DND-41 (cell line): Measurements from ENCODE around the gene DNAH10.

Source experiments
- ATAC-seq: fragments of 200-7000 bp; cut with Tn5 transposase; 3 replicates; pipeline ENCODE4 v1.9.1; 2021; ENCODE audit warnings: low read depth; ENCODE audit not compliant: insufficient read depth
- DNase-seq: peaks from one replicate; pipeline ENCODE4 v3.0.0-alpha.2; 2020
- H2AFZ ChIP-seq: 2 replicates; pipeline ENCODE4 v1.6.0; 2012; ENCODE audit warnings: low read depth, low read length
- H3K27ac ChIP-seq: 2 replicates; pipeline ENCODE4 v1.5.1; 2012; ENCODE audit warnings: low read length, inconsistent platforms
- H3K27me3 ChIP-seq: fragments of 200-600 bp; sonication (generic); 2 replicates; pipeline ENCODE4 v1.6.0; 2012; ENCODE audit warnings: low read length, mild to moderate bottlenecking, inconsistent platforms; ENCODE audit not compliant: insufficient read depth, poor library complexity
- H3K36me3 ChIP-seq: 2 replicates; pipeline ENCODE4 v1.5.1; 2012; ENCODE audit warnings: low read length, inconsistent platforms; ENCODE audit not compliant: insufficient read depth
- H3K4me1 ChIP-seq: 2 replicates; pipeline ENCODE4 v1.5.1; 2012; ENCODE audit warnings: mild to moderate bottlenecking, low read length; ENCODE audit not compliant: insufficient read depth
- H3K4me2 ChIP-seq: 2 replicates; pipeline ENCODE4 v1.6.0; 2012; ENCODE audit warnings: mild to moderate bottlenecking, moderate library complexity, low read length, inconsistent platforms; ENCODE audit not compliant: insufficient read depth
- H3K4me3 ChIP-seq, 2 experiments: fragments of 200-600 bp in 1 of 2; shearing (Covaris generic) in 1 of 2; 2 replicates each; pipeline ENCODE4 v1.5.1; 2012 to 2016; ENCODE audit warnings: inconsistent platforms in 2 of 2, low read length in 2 of 2, mild to moderate bottlenecking in 2 of 2, low read depth in 1 of 2, moderate library complexity in 1 of 2
- H3K79me2 ChIP-seq: 2 replicates; pipeline ENCODE4 v1.6.0; 2012; ENCODE audit warnings: low read length, inconsistent platforms; ENCODE audit not compliant: insufficient read depth
- H3K9ac ChIP-seq: 2 replicates; pipeline ENCODE4 v1.6.0; 2012; ENCODE audit warnings: low read depth, mild to moderate bottlenecking, inconsistent platforms, low read length, moderate library complexity
- H3K9me3 ChIP-seq: 2 replicates; pipeline ENCODE4 v1.5.1; 2012; ENCODE audit warnings: low read length, moderate library complexity, mild to moderate bottlenecking, inconsistent platforms; ENCODE audit not compliant: insufficient read depth, severe bottlenecking
- H4K20me1 ChIP-seq: 2 replicates; pipeline ENCODE4 v1.6.0; 2012; ENCODE audit warnings: low read length; ENCODE audit not compliant: insufficient read depth
- EZH2 ChIP-seq: IDR thresholded peaks from 3 replicates; pipeline ENCODE4 v1.6.1; 2012; ENCODE audit warnings: borderline replicate concordance, low read depth, mild to moderate bottlenecking, moderate library complexity, low read length, inconsistent platforms; ENCODE audit not compliant: severe bottlenecking
- TF ChIP-seq, protein P1 (sequence below): IDR thresholded peaks from 2 replicates; pipeline ENCODE4 v1.5.1; 2012; ENCODE audit warnings: borderline replicate concordance, low read length, moderate library complexity, mild to moderate bottlenecking; ENCODE audit not compliant: poor library complexity, severe bottlenecking; ENCODE audit errors: extremely low read depth

The DNAH10 gene

DNA sequence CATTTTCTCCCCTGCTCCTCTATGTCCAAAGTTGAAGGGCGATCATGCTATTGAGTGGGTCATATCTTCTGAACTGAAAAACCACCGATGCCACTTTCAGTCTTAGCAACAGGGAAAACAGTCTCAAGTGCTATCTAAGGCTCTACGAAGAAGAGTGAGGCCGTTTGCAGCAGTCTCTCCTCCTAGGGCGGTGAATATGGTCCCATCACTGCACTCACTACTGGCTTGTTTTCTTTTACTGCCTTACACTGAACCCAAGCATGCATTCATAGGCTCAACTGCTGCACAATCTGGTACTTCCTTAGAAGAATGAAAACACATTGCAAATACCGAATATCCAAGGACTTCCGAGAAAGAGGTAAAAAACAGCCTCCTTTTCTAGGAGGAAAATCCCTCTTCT, 92.1 kb downstream of the DNAH10 start:
- no peaks in the 10 kb centered on the region for H3K4me1 ChIP-seq
- no peak overlapping the region for H3K9ac ChIP-seq
- no peak for TF ChIP-seq EZH2
- TF ChIP-seq, protein P1, sequence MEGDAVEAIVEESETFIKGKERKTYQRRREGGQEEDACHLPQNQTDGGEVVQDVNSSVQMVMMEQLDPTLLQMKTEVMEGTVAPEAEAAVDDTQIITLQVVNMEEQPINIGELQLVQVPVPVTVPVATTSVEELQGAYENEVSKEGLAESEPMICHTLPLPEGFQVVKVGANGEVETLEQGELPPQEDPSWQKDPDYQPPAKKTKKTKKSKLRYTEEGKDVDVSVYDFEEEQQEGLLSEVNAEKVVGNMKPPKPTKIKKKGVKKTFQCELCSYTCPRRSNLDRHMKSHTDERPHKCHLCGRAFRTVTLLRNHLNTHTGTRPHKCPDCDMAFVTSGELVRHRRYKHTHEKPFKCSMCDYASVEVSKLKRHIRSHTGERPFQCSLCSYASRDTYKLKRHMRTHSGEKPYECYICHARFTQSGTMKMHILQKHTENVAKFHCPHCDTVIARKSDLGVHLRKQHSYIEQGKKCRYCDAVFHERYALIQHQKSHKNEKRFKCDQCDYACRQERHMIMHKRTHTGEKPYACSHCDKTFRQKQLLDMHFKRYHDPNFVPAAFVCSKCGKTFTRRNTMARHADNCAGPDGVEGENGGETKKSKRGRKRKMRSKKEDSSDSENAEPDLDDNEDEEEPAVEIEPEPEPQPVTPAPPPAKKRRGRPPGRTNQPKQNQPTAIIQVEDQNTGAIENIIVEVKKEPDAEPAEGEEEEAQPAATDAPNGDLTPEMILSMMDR, result no peak
- H3K4me3 ChIP-seq, result no peak overlapping the region
- H3K79me2 ChIP-seq, result no peaks in the 10 kb centered on the region
- DNase-seq (no peak), ATAC-seq (no peak)
- no peak overlapping the region for H3K4me2 ChIP-seq
- H3K9me3 ChIP-seq, result no peaks in the 10 kb centered on the region
- no peaks in the 10 kb centered on the region for H3K27me3 ChIP-seq
- H3K36me3 ChIP-seq, result no peaks in the 10 kb centered on the region
- no peak overlapping the region for H2AFZ ChIP-seq
- H3K27ac ChIP-seq, result no peak overlapping the region
- no peaks in the 10 kb centered on the region for H4K20me1 ChIP-seq

DNA sequence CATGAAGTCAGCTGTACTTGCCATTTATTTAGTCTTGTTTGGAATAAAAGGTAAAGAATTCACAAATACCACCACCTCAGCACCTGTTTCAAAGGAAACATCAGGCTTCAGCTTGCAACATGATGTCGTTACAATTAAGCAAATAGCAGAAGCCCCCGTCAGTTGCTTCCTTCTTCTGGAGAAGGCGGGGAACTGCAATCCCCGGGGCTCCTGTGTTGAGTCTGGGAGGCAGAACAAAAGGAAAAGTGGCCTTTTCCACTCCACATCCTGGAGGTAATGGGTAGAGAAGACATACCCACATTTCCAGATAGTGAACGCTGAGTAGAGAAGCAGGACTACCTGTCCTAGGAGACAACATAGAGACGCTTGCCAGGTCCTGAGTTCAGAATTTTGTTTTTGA, 92.8 kb downstream of the DNAH10 start:
- Histone ChIP-seq H3K27me3 (no peaks in the 10 kb centered on the region), H3K36me3 (no peaks in the 10 kb centered on the region), H3K4me1 (no peaks in the 10 kb centered on the region), H3K79me2 (no peaks in the 10 kb centered on the region), H4K20me1 (no peaks in the 10 kb centered on the region), H3K4me2 (no peak overlapping the region), H3K4me3 (no peak overlapping the region), H2AFZ (no peak overlapping the region), H3K9me3 (no peaks in the 10 kb centered on the region), H3K9ac (no peak overlapping the region), H3K27ac (no peak overlapping the region)
- DNase-seq, result no peak
- TF ChIP-seq, protein P1, result no peak
- no peak for TF ChIP-seq EZH2
- ATAC-seq, result no peak

DNA sequence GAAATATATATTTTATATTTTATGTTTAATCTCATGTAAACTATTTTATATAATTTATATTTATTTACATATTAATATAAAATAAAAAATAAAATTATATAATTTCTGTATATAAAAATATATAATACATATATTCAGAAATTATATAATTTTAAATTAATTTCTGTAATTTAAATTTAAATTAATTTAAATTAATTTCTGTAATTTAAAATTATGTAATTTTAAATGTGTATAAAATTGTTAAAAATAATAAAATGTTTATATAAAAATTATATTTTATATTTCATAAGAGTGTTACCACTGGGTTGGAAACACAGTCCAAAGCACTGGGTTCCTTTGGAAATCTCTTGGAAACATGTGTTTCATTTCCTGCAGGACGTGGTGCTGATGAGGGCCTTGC, 94.6 kb downstream of the DNAH10 start:
- Histone ChIP-seq H4K20me1 (no peaks in the 10 kb centered on the region), H3K4me3 (no peak overlapping the region), H3K27ac (no peak overlapping the region), H3K36me3 (no peaks in the 10 kb centered on the region), H2AFZ (no peak overlapping the region), H3K9me3 (no peaks in the 10 kb centered on the region), H3K27me3 (no peaks in the 10 kb centered on the region), H3K79me2 (no peaks in the 10 kb centered on the region), H3K4me1 (no peaks in the 10 kb centered on the region), H3K9ac (no peak overlapping the region), H3K4me2 (no peak overlapping the region)
- ATAC-seq (no peak), DNase-seq (no peak)
- TF ChIP-seq, protein P1, result no peak
- TF ChIP-seq EZH2, result no peak

DNA sequence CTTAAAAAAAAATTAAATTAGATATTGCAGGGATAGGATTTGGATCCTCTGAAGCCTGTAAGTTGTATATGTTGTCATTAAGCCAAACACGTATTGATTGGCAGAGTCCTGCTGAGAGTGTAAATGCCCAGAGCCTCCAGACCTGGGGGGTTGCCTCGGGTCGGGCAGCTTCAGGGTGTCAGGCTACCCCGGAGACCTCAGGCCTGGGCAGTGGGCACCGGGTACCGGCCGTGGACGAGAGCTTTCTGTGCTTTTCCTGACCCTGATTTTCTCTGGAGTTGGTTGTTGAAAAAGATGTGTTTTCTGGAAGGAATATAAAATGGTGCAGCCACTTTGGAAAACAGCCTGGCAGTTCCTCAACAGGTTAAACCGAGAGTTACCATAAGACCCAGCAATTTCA, 96.1 kb downstream of the DNAH10 start:
- TF ChIP-seq, protein P1, result no peak
- TF ChIP-seq EZH2, result no peak
- H3K27ac ChIP-seq, result no peak overlapping the region
- no peak overlapping the region for H3K4me2 ChIP-seq
- H4K20me1 ChIP-seq, result no peaks in the 10 kb centered on the region
- no peaks in the 10 kb centered on the region for H3K27me3 ChIP-seq
- no peaks in the 10 kb centered on the region for H3K4me1 ChIP-seq
- no peaks in the 10 kb centered on the region for H3K79me2 ChIP-seq
- no peak overlapping the region for H2AFZ ChIP-seq
- H3K36me3 ChIP-seq, result no peaks in the 10 kb centered on the region
- ATAC-seq (no peak), DNase-seq (no peak)
- no peaks in the 10 kb centered on the region for H3K9me3 ChIP-seq
- H3K9ac ChIP-seq, result no peak overlapping the region
- H3K4me3 ChIP-seq, result no peak overlapping the region
